ENCODE data around the gene BCR. TPM values are rescaled to one million over a fixed set of nuclear protein-coding genes. Genes with fewer than 3 reads are reported as not detected.

Gene BCR
- total and polyA plus RNA-seq, 12 donors = 18.7 to 64.3 (median 42.4) TPM

DNA sequence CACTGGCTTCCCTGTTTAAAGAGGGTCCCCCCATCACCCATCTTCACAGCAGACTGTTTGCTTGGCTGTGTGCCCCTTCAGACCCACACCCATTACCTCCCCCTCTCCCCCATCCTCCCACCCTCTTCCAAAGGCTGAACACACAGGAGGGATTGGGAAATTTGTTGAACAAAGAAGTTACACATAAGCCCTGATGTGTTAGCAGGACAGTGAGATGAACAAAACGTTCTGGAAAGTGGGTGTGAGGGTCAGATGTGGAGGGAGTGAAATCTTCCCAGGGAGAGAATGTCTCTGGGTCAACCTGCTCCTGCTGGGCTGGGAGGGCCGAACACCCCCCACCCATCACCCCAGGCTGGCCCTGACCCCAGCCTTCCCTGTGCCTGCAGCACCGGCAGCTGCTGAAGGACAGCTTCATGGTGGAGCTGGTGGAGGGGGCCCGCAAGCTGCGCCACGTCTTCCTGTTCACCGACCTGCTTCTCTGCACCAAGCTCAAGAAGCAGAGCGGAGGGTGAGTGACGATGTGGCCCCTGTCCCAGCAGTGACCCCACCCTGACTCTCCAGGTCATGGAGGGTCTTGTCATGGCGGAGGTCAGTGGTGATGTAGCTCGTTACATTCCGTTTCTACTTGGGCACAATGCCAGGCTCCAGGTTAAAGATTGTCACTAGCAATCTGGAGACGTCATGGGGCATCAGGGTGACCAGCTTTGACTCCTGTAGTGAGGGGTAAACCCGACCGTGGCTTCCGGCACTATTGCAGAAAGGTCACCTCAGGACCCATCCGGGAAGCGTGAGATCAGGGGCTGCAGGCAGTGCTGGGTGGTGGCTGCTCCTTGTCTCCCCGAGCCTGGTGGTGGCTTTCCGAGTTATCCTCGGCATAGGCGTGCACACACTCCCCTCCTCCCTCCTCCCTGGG, 103.5 kb downstream of the BCR start:
- intact Hi-C loops (cut with DNase I) = loop anchor here (2.0 to 5.0 kb wide), 3 partner anchors 107 to 327 kb away; no protein-coding TSS in a partner anchor
- Histone ChIP-seq H3K27me3 (no peaks in the 10 kb centered on the region), H3K4me3 (no peak overlapping the region), H3K36me3 (replicated peaks in 1 of 2) (peaks cover 0 to 31% of the 10 kb centered on the region in 2 donors), H3K27ac (no peak overlapping the region), H3K9me3 (replicated peaks in 1 of 3) (no peaks in the 10 kb centered on the region), H3K4me1 (replicated peaks in 1 of 2) (peaks cover 0 to 11% of the 10 kb centered on the region in 2 donors)
- no peak for DNase-seq
- no peak for TF ChIP-seq POLR2A (IDR thresholded peaks at IDR 0.05)
- TF ChIP-seq, protein P1, sequence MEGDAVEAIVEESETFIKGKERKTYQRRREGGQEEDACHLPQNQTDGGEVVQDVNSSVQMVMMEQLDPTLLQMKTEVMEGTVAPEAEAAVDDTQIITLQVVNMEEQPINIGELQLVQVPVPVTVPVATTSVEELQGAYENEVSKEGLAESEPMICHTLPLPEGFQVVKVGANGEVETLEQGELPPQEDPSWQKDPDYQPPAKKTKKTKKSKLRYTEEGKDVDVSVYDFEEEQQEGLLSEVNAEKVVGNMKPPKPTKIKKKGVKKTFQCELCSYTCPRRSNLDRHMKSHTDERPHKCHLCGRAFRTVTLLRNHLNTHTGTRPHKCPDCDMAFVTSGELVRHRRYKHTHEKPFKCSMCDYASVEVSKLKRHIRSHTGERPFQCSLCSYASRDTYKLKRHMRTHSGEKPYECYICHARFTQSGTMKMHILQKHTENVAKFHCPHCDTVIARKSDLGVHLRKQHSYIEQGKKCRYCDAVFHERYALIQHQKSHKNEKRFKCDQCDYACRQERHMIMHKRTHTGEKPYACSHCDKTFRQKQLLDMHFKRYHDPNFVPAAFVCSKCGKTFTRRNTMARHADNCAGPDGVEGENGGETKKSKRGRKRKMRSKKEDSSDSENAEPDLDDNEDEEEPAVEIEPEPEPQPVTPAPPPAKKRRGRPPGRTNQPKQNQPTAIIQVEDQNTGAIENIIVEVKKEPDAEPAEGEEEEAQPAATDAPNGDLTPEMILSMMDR (IDR thresholded peaks at IDR 0.05) = no peak
- 83 to 89% (median 88%) methylated on average over 13 to 22 of the region's 22 CpGs for WGBS, 4 donors

GRCh38 chr22:23284504-23285033, 104.3 kb downstream of the BCR start:
- Histone ChIP-seq H3K36me3 (replicated peaks in 1 of 2) (peaks cover 0 to 33% of the 10 kb centered on the region in 2 donors), H3K4me3 (no peak overlapping the region), H3K9me3 (replicated peaks in 1 of 3) (no peaks in the 10 kb centered on the region), H3K4me1 (replicated peaks in 1 of 2) (peaks cover 0 to 11% of the 10 kb centered on the region in 2 donors), H3K27me3 (no peaks in the 10 kb centered on the region), H3K27ac (no peak overlapping the region)
- DNase-seq = no peak
- no peak for TF ChIP-seq POLR2A (IDR thresholded peaks at IDR 0.05)
- TF ChIP-seq, protein P1 (IDR thresholded peaks at IDR 0.05) = no peak
- intact Hi-C loops (cut with DNase I) = loop anchor here (5.0 kb wide), 2 partner anchors 107 to 327 kb away; no protein-coding TSS in a partner anchor
- 91 to 94% (median 93%) methylated on average over 8 to 10 of the region's 10 CpGs for WGBS, 4 donors

DNA sequence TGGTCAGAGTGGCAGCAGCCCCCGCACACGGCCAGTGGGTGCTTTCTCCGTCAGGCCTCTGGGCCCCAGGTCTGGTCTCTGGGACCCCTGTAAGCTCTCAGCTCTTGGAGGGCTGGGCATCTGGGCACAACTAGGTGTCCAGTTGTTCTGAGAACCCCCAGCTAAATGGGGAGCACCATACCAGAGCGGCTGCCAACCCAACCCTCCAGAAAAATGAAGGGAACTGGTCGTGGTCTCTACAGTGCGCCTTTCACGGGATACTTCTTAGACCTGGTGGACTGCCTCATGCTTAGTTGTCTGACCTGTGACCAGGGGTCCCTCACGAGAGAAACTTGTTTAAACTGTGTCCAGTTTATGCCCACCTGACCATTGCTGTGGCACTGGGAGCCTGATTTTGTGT, 104.9 kb downstream of the BCR start:
- no peak for TF ChIP-seq POLR2A (IDR thresholded peaks at IDR 0.05)
- TF ChIP-seq, protein P1 (IDR thresholded peaks at IDR 0.05) = no peak
- no peak overlapping the region for H3K4me3 ChIP-seq
- no peak for DNase-seq
- intact Hi-C loops (cut with DNase I) = no loop called here
- H3K36me3 ChIP-seq (replicated peaks in 1 of 2) = peaks cover 0 to 33% of the 10 kb centered on the region in 2 donors
- 92 to 98% (median 96%) methylated on average over 5 to 8 of the region's 8 CpGs for WGBS, 4 donors
- H3K27ac ChIP-seq = no peak overlapping the region
- peaks cover 0 to 17% of the 10 kb centered on the region in 2 donors for H3K4me1 ChIP-seq (replicated peaks in 1 of 2)
- no peaks in the 10 kb centered on the region for H3K9me3 ChIP-seq (replicated peaks in 1 of 3)
- no peaks in the 10 kb centered on the region for H3K27me3 ChIP-seq

GRCh38 chr22:23285734-23286133, 105.4 kb downstream of the BCR start:
- intact Hi-C loops (cut with DNase I) = no loop called here
- Histone ChIP-seq H3K36me3 (replicated peaks in 1 of 2) (peaks cover 0 to 33% of the 10 kb centered on the region in 2 donors), H3K27me3 (no peaks in the 10 kb centered on the region), H3K4me1 (replicated peaks in 1 of 2) (peaks cover 0 to 21% of the 10 kb centered on the region in 2 donors), H3K9me3 (replicated peaks in 1 of 3) (no peaks in the 10 kb centered on the region), H3K27ac (no peak overlapping the region), H3K4me3 (no peak overlapping the region)
- TF ChIP-seq, protein P1 (IDR thresholded peaks at IDR 0.05) = no peak
- TF ChIP-seq POLR2A (IDR thresholded peaks at IDR 0.05) = no peak
- WGBS, 4 donors = 91 to 96% (median 92%) methylated on average over 7 of the region's 7 CpGs
- no peak for DNase-seq
